Fibroblast of upper back skin (primary cell): ENCODE measurements around the gene SLC13A3.

Experiments used
- DNase-seq: peaks from one replicate; pipeline ENCODE4 v3.0.0-alpha.2; 2013

SLC13A3 gene

GRCh38 chr20:46602429-46602828 lies 48.8 kb downstream of the SLC13A3 start:
- no peak for DNase-seq

- no peak for DNase-seq
These were observed 49.6 kb downstream of the SLC13A3 start for GRCh38 chr20:46601603-46602122.

- no peak for DNase-seq
These were observed 50.9 kb downstream of the SLC13A3 start for GRCh38 chr20:46600286-46600752.

- no peak for DNase-seq
These were observed 51.9 kb downstream of the SLC13A3 start for GRCh38 chr20:46599227-46599987.

GRCh38 chr20:46595933-46596332 lies 55.3 kb downstream of the SLC13A3 start:
- DNase-seq: no peak

- DNase-seq: no peak
These were observed 56.5 kb downstream of the SLC13A3 start for GRCh38 chr20:46594725-46595124.

GRCh38 chr20:46592580-46593362 lies 58.5 kb downstream of the SLC13A3 start:
- DNase-seq: no peak

GRCh38 chr20:46590443-46590842 lies 60.8 kb downstream of the SLC13A3 start:
- DNase-seq: no peak

GRCh38 chr20:46588532-46589511 lies 62.4 kb downstream of the SLC13A3 start:
- no peak for DNase-seq

GRCh38 chr20:46587986-46588385 lies 63.3 kb downstream of the SLC13A3 start:
- no peak for DNase-seq

GRCh38 chr20:46586724-46587123 lies 64.5 kb downstream of the SLC13A3 start:
- DNase-seq: no peak

GRCh38 chr20:46584508-46584907 lies 66.8 kb downstream of the SLC13A3 start:
- DNase-seq: no peak

- no peak for DNase-seq
These were observed 67.6 kb downstream of the SLC13A3 start for GRCh38 chr20:46583411-46584214.

- no peak for DNase-seq
These were observed 68.6 kb downstream of the SLC13A3 start for GRCh38 chr20:46582648-46583047.

GRCh38 chr20:46581391-46581790 lies 69.9 kb downstream of the SLC13A3 start:
- DNase-seq: no peak

GRCh38 chr20:46580613-46581205 lies 70.5 kb downstream of the SLC13A3 start:
- DNase-seq: no peak

- DNase-seq: no peak
These were observed 72.5 kb downstream of the SLC13A3 start for GRCh38 chr20:46578745-46579144.

GRCh38 chr20:46576774-46577395 lies 74.4 kb downstream of the SLC13A3 start:
- DNase-seq: no peak

GRCh38 chr20:46575937-46576461 lies 75.3 kb downstream of the SLC13A3 start:
- DNase-seq: no peak

- no peak for DNase-seq
These were observed 75.9 kb downstream of the SLC13A3 start for GRCh38 chr20:46575394-46575793.
